Mucosa of stomach (tissue), 1 donor: Measurements from ENCODE around the gene MZB1.
A peak's percentile ranks its signal among the peaks of the same experiment; 100 is the strongest.
"Not testable (repeated sequence)": the region's sequence is repeated elsewhere in the genome, so short reads cannot be mapped to it uniquely, and the experiment has no call there.

Source experiments
- H3K27me3 ChIP-seq: one replicate; pipeline ENCODE4 v1.7.0; 2013; ENCODE audit warnings: mild to moderate bottlenecking, low read length; ENCODE audit not compliant: control insufficient read depth, insufficient read depth
- H3K36me3 ChIP-seq: one replicate; pipeline ENCODE4 v1.7.0; 2013; ENCODE audit warnings: low read length; ENCODE audit not compliant: control insufficient read depth, insufficient read depth
- H3K4me1 ChIP-seq: one replicate; pipeline ENCODE4 v1.7.0; 2013; ENCODE audit warnings: mild to moderate bottlenecking, low read length; ENCODE audit not compliant: control insufficient read depth, insufficient read depth
- H3K4me3 ChIP-seq: one replicate; pipeline ENCODE4 v1.7.0; 2013; ENCODE audit warnings: low read length
- H3K9ac ChIP-seq: one replicate; pipeline ENCODE4 v1.7.0; 2013; ENCODE audit warnings: mild to moderate bottlenecking, low read length, moderate library complexity
- H3K9me3 ChIP-seq: one replicate; pipeline ENCODE4 v1.7.0; 2013; ENCODE audit warnings: mild to moderate bottlenecking, low read length, moderate library complexity; ENCODE audit not compliant: control insufficient read depth
- donor health status: Pancreatic carcinoma.

MZB1 gene

GRCh38 chr5:139354186-139354585, 35.5 kb downstream of the MZB1 start:
- Histone ChIP-seq H3K27me3 (no peaks in the 10 kb centered on the region), H3K36me3 (no peaks in the 10 kb centered on the region), H3K9me3 (no peaks in the 10 kb centered on the region), H3K4me3 (no peak overlapping the region), H3K4me1 (no peaks in the 10 kb centered on the region), H3K9ac (no peak overlapping the region)

DNA sequence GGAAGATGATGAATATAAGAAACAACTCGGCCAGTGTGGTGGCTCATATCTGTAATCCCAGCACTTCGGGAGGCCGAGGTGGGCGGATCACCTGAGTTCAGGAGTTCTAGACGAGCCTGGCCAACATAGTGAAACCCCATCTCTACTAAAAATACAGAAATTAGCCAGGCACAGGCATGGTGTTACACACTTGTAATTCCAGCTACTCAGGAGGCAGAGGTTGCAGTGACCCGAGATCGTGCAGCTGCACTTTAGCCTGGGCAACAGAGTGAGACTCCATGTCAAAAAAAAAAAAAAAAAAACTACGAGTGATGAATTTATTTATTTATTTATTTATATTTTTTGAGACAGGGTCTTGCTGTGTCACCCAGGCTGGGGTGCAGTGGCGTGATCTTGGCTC, 41.9 kb downstream of the MZB1 start:
- H3K4me1 ChIP-seq, H3K9ac ChIP-seq, H3K4me3 ChIP-seq, H3K27me3 ChIP-seq, H3K36me3 ChIP-seq, H3K9me3 ChIP-seq: not testable (repeated sequence)

GRCh38 chr5:139345442-139345841, 44.3 kb downstream of the MZB1 start:
- peaks cover 14% of the 10 kb centered on the region for H3K4me1 ChIP-seq
- H3K9me3 ChIP-seq, H3K4me3 ChIP-seq, H3K36me3 ChIP-seq, H3K27me3 ChIP-seq, H3K9ac ChIP-seq: not testable (repeated sequence)

DNA sequence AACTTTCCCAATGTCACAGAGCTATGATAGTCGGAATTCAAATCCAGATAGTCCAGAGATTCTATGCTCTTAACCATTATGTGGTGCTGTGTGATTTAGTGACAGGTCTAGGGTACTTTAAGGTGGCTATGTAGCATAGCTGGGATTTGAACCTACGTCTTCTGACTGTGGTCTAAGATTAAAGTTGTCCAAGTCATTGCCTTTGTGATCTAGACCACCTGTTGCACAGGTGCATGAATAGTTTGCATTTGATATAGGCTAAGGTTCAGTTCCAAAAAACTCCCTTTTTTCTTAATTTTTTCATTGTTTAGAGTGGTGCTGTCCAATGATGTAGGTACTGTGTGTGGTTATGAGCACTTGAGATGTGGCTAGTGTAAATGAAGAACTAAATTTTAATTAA, 45.5 kb downstream of the MZB1 start:
- Histone ChIP-seq H3K36me3 (no peaks in the 10 kb centered on the region), H3K4me3 (no peak overlapping the region), H3K9ac (no peak overlapping the region), H3K27me3 (no peaks in the 10 kb centered on the region), H3K4me1 (peaks cover 14% of the 10 kb centered on the region), H3K9me3 (no peaks in the 10 kb centered on the region)

DNA sequence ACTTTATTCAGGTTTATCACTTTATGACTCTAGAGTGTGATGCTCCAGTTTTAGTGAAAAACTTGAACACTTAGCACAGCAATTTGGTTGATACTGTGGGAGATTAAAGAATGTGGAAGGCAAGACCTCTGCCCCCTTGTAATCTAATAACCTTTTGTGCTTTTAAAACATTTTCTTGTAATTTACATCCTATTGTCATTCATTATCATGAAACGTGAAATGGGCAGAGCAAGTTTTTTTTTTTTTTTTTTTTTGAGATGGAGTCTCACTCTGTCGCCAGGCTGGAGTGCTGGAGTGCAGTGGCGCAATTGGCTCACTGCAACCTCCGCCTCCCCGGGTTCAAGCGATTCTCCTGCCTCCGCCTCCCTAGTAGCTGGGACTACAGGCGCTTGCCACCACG, 46.2 kb downstream of the MZB1 start:
- Histone ChIP-seq H3K27me3 (no peaks in the 10 kb centered on the region), H3K9ac (no peak overlapping the region), H3K9me3 (no peaks in the 10 kb centered on the region), H3K4me3 (no peak overlapping the region), H3K4me1 (peaks cover 14% of the 10 kb centered on the region), H3K36me3 (no peaks in the 10 kb centered on the region)

- peak overlapping the region; percentile 92 for H3K9ac ChIP-seq
- no peaks in the 10 kb centered on the region for H3K9me3 ChIP-seq
- no peaks in the 10 kb centered on the region for H3K36me3 ChIP-seq
- H3K4me1 ChIP-seq = peaks cover 14% of the 10 kb centered on the region
- H3K4me3 ChIP-seq = peak overlapping the region; percentile 79
- no peaks in the 10 kb centered on the region for H3K27me3 ChIP-seq
These were observed 47.3 kb downstream of the MZB1 start for GRCh38 chr5:139342423-139342723.

- no peaks in the 10 kb centered on the region for H3K9me3 ChIP-seq
- no peaks in the 10 kb centered on the region for H3K27me3 ChIP-seq
- peaks cover 14% of the 10 kb centered on the region for H3K4me1 ChIP-seq
- H3K9ac ChIP-seq = peak within 1 kb of the TSS; percentile 92
- peak within 1 kb of the TSS; percentile 79 for H3K4me3 ChIP-seq
- no peaks in the 10 kb centered on the region for H3K36me3 ChIP-seq
These were observed 47.9 kb downstream of the MZB1 start, which contains the start of gene PAIP2 for GRCh38 chr5:139341689-139342422. PAIP2 (plus strand) TSS chr5:139341854; CDS start chr5:139363785, 21,931 bp downstream.

DNA sequence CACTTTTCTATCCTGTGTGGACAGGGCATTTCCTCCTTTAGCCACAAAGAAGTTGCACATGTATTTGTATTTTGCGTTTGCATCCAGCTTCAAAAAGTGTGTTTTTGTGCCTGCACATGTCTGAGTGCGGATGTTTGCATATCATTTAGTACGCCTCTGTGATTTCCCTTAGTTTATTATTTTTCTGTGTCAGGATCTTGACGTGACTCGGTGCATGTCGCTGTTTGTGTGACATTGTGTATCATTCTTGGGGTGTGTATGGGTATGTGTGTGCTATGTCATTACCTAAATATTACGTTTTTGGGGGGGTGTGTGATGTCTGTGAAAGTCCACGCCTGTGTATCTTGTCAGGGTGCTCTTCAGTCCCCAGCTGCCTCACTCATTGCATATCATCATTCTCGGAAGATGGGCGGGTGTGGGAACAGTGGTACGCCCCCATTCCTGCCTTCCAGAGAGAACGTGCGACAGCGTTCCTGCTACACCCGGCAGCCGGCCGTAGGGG, 48.5 kb downstream of the MZB1 start:
- Histone ChIP-seq H3K4me3 (peak overlapping the region; percentile 79), H3K9me3 (no peaks in the 10 kb centered on the region), H3K9ac (peak overlapping the region; percentile 44), H3K36me3 (no peaks in the 10 kb centered on the region), H3K27me3 (no peaks in the 10 kb centered on the region), H3K4me1 (peaks cover 14% of the 10 kb centered on the region)

DNA sequence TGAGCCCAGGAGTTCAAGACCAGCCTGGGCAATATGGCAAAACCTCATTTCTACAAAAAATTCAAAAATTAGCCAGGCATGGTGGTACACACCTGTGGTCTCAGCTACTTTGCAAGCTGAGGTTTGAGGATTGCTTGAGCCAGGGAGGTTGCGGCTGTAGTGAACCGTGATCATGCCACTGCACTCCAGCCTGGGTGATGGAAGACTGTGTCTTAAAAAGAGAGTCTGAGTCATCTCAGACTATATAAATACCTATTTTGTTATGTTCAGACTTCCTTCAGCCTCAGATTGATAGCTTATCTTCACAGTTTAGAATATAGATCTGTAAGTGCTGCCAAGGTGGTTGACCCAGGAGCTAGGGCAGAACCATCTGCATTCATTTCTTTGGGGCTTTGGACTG, 49.7 kb downstream of the MZB1 start:
- Histone ChIP-seq H3K9ac (no peak overlapping the region), H3K4me1 (peaks cover 14% of the 10 kb centered on the region), H3K36me3 (no peaks in the 10 kb centered on the region), H3K9me3 (no peaks in the 10 kb centered on the region), H3K27me3 (no peaks in the 10 kb centered on the region), H3K4me3 (no peak overlapping the region)
